H9 (cell line): ENCODE measurements around the gene TNFRSF1B. TPM values are rescaled to one million over a fixed set of nuclear protein-coding genes. Genes with fewer than 3 reads are reported as not detected.
A peak's percentile ranks its signal among the peaks of the same experiment; 100 is the strongest.

Experiments used
- DNase-seq: peaks from one replicate; pipeline ENCODE4 v3.0.0-alpha.2; 2017
- H2AFZ ChIP-seq: one replicate; pipeline ENCODE4 v1.6.1; 2013; ENCODE audit warnings: mild to moderate bottlenecking, low read length, control low read depth, moderate library complexity
- H2AK5ac ChIP-seq: 2 replicates; pipeline ENCODE4 v1.6.1; 2013; ENCODE audit warnings: low read length, control low read depth, mixed read lengths; ENCODE audit not compliant: insufficient read length
- H2BK120ac ChIP-seq: one replicate; pipeline ENCODE4 v1.6.1; 2013; ENCODE audit warnings: low read depth, mild to moderate bottlenecking, low read length, control low read depth, inconsistent platforms; ENCODE audit not compliant: poor library complexity, severe bottlenecking
- H2BK12ac ChIP-seq: 2 replicates; pipeline ENCODE4 v1.6.1; 2013; ENCODE audit warnings: low read length, control low read depth, mixed read lengths, low read depth; ENCODE audit not compliant: insufficient read length
- H2BK15ac ChIP-seq: 2 replicates; pipeline ENCODE4 v1.6.1; 2013; ENCODE audit warnings: low read depth, low read length, control low read depth
- H2BK20ac ChIP-seq: one replicate; pipeline ENCODE4 v1.6.1; 2013; ENCODE audit warnings: low read depth, mild to moderate bottlenecking, low read length, control low read depth, inconsistent platforms; ENCODE audit not compliant: poor library complexity, severe bottlenecking
- H2BK5ac ChIP-seq: 2 replicates; pipeline ENCODE4 v1.6.1; 2013; ENCODE audit warnings: low read length, control low read depth, mixed read lengths; ENCODE audit not compliant: insufficient read length
- H3K14ac ChIP-seq: 2 replicates; pipeline ENCODE4 v1.6.1; 2013; ENCODE audit warnings: low read length, control low read depth; ENCODE audit not compliant: insufficient read depth
- H3K18ac ChIP-seq: 2 replicates; pipeline ENCODE4 v1.6.1; 2013; ENCODE audit warnings: low read depth, mild to moderate bottlenecking, mixed read lengths, low read length, control low read depth; ENCODE audit not compliant: insufficient read length
- H3K23ac ChIP-seq: 2 replicates; pipeline ENCODE4 v1.6.1; 2013; ENCODE audit warnings: low read length, control low read depth, mixed read lengths, low read depth; ENCODE audit not compliant: insufficient read length
- H3K23me2 ChIP-seq: 2 replicates; pipeline ENCODE4 v1.6.1; 2013; ENCODE audit warnings: low read depth, mild to moderate bottlenecking, mixed read lengths, low read length, control low read depth; ENCODE audit not compliant: insufficient read length, poor library complexity, severe bottlenecking
- H3K27ac ChIP-seq: 2 replicates; pipeline ENCODE4 v1.5.1; 2013; ENCODE audit warnings: low read length, control low read depth, mixed read lengths, low read depth; ENCODE audit not compliant: insufficient read length
- H3K27me3 ChIP-seq: 2 replicates; pipeline ENCODE4 v1.6.1; 2013; ENCODE audit warnings: low read length, control low read depth, inconsistent platforms; ENCODE audit not compliant: insufficient read depth
- H3K4ac ChIP-seq: 2 replicates; pipeline ENCODE4 v1.6.1; 2013; ENCODE audit warnings: low read depth, mild to moderate bottlenecking, control low read depth, inconsistent platforms, low read length, moderate library complexity
- H3K4me1 ChIP-seq: 2 replicates; pipeline ENCODE4 v1.6.1; 2013; ENCODE audit warnings: low read length, control low read depth, inconsistent platforms; ENCODE audit not compliant: insufficient read depth
- H3K4me2 ChIP-seq: 2 replicates; pipeline ENCODE4 v1.6.1; 2013; ENCODE audit warnings: low read length, control low read depth, mixed read lengths; ENCODE audit not compliant: insufficient read length, insufficient read depth
- H3K56ac ChIP-seq: 2 replicates; pipeline ENCODE4 v1.6.1; 2013; ENCODE audit warnings: low read depth, mild to moderate bottlenecking, mixed read lengths, low read length, control low read depth; ENCODE audit not compliant: insufficient read length
- H3K79me1 ChIP-seq: 2 replicates; pipeline ENCODE4 v1.6.1; 2013; ENCODE audit warnings: low read depth, mild to moderate bottlenecking, moderate library complexity, low read length, control low read depth, inconsistent platforms; ENCODE audit not compliant: insufficient read depth, poor library complexity, severe bottlenecking
- H3K79me2 ChIP-seq: 2 replicates; pipeline ENCODE4 v1.6.1; 2013; ENCODE audit warnings: low read length, control low read depth, inconsistent platforms; ENCODE audit not compliant: insufficient read depth
- H3K9ac ChIP-seq: 2 replicates; pipeline ENCODE4 v1.6.1; 2013; ENCODE audit warnings: low read length, control low read depth, mixed read lengths; ENCODE audit not compliant: insufficient read length; ENCODE audit errors: extremely low read depth
- H3K9me3 ChIP-seq: one replicate; pipeline ENCODE4 v1.6.1; 2013; ENCODE audit warnings: low read depth, low read length, inconsistent platforms; ENCODE audit not compliant: control insufficient read depth
- H3T11ph ChIP-seq: one replicate; pipeline ENCODE4 v1.6.1; 2013; ENCODE audit warnings: mild to moderate bottlenecking, low read length, control low read depth, inconsistent platforms
- H4K20me1 ChIP-seq: one replicate; pipeline ENCODE4 v1.6.1; 2013; ENCODE audit not compliant: control insufficient read depth, insufficient read length, insufficient read depth
- H4K5ac ChIP-seq: 2 replicates; pipeline ENCODE4 v1.6.1; 2013; ENCODE audit warnings: low read depth, mild to moderate bottlenecking, mixed read lengths, low read length, control low read depth; ENCODE audit not compliant: insufficient read length
- H4K8ac ChIP-seq: replicated peaks from 2 replicates; pipeline ENCODE4 v1.6.1; 2013; ENCODE audit warnings: low read length, control low read depth, mixed read lengths, low read depth; ENCODE audit not compliant: insufficient read length
- H4K91ac ChIP-seq: 2 replicates; pipeline ENCODE4 v1.6.1; 2013; ENCODE audit warnings: low read depth, mild to moderate bottlenecking, moderate library complexity, mixed read lengths, low read length, control low read depth; ENCODE audit not compliant: insufficient read length
- H3K27ac Mint-ChIP-seq, 3 experiments: 2 replicates in 2 of 3; 3 replicates in 1 of 3; pipeline ENCODE4 v1.8.0; 2020 to 2021; ENCODE audit warnings: mixed read lengths in 3 of 3, mild to moderate bottlenecking in 1 of 3, moderate library complexity in 1 of 3
- H3K27me3 Mint-ChIP-seq: 2 replicates; pipeline ENCODE4 v1.8.0; 2021; ENCODE audit warnings: low read depth, mild to moderate bottlenecking, moderate library complexity, mixed read lengths
- H3K36me3 Mint-ChIP-seq, 3 experiments: 2 replicates in 2 of 3; 3 replicates in 1 of 3; pipeline ENCODE4 v1.8.0; 2020 to 2021; ENCODE audit warnings: low read depth in 3 of 3, mixed read lengths in 3 of 3; ENCODE audit not compliant: insufficient read depth in 1 of 3
- H3K4me1 Mint-ChIP-seq, 2 experiments: 2 replicates each; pipeline ENCODE4 v1.8.0; 2020; ENCODE audit warnings: mixed read lengths in 2 of 2
- H3K4me3 Mint-ChIP-seq, 2 experiments: 2 replicates in 1 of 2; 3 replicates in 1 of 2; pipeline ENCODE4 v1.8.0; 2020 to 2021; ENCODE audit warnings: mild to moderate bottlenecking in 2 of 2, mixed read lengths in 2 of 2, moderate library complexity in 1 of 2
- H3K9me3 Mint-ChIP-seq, 2 experiments: 2 replicates in 1 of 2; 3 replicates in 1 of 2; pipeline ENCODE4 v1.8.0; 2020; ENCODE audit warnings: mild to moderate bottlenecking in 2 of 2, mixed read lengths in 2 of 2, moderate library complexity in 1 of 2
- WGBS: extraction: QIAGEN DNeasy Blood & Tissue Kit; methylation state at CpG from one replicate; pipeline ENCODE4 v1.1.7; 2013; ENCODE audit warnings: missing lambda C conversion rate, low lambda C conversion rate, mixed read lengths; ENCODE audit not compliant: insufficient read length; ENCODE audit errors: extremely low coverage; 5-methylcytosine and 5-hydroxymethylcytosine counted together
- total RNA-seq: library from RNA; stranded (reverse); gene quantifications from 2 replicates; pipeline ENCODE4 v1.2.1, GENCODE V29; 2021
- TF ChIP-seq, protein P1 (sequence below): fragments of 200-600 bp; sonication (generic); conservative IDR thresholded peaks from 3 replicates; pipeline ENCODE4 v1.8.0; 2021; ENCODE audit warnings: antibody characterized with exemption, mild to moderate bottlenecking

Gene TNFRSF1B
- total RNA-seq, 1 experiment from 2014 or later = 0.57 TPM

DNA sequence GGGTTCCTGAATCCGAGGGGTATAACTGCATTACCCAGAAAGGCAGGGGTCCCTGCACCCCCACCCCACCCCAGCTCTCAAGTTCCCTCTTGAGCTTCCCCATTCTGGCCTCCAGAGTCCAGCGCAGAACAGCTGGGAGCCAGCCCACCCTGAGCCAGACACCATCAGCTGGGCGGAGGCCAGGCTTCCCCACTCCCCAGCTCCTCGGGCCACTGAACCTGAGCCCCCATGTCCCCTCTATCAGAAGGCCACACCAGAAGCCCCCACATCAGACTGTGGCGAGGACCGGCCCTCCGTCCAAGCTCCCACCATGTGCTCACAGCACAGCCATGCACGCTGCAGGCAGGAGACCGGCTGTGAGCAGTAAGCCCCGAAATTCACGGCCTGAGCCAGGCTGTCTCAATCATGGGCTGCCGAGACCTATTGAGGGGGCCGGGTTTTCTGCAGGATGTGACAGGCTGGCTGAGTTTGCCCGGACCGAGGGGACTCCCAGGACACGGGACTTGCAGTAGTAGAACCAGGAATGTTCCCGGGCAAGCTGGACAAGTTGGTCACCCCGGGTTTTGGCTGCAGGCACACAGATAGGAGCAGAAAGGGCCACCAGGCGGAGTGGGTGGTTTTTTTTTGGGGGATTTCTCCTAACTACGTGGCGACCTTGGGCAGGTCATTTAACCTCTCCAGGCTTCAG, 25.5 kb upstream of the TNFRSF1B start:
- Mint-ChIP-seq H3K4me3 (no peak overlapping the region), H3K27ac (peak overlapping the region in 1 of 3 experiments; percentile 48; a peak in 1 of 7 replicates)
- no peak overlapping the region for H3K27ac ChIP-seq

More for the DNA sequence above, 25.5 kb upstream of the TNFRSF1B start:
- Histone ChIP-seq H3K4ac (no peak overlapping the region), H3K79me1 (no peaks in the 10 kb centered on the region), H3K14ac (no peak overlapping the region), H4K20me1 (no peaks in the 10 kb centered on the region), H3K18ac (no peak overlapping the region), H2BK5ac (no peak overlapping the region), H3K23me2 (no peaks in the 10 kb centered on the region), H2BK20ac (no peak overlapping the region), H2AFZ (no peak overlapping the region), H3K56ac (no peak overlapping the region), H3K27me3 (no peaks in the 10 kb centered on the region), H3K23ac (no peak overlapping the region), H3K79me2 (no peaks in the 10 kb centered on the region), H2BK12ac (no peak overlapping the region), H4K91ac (no peak overlapping the region), H3K9me3 (no peaks in the 10 kb centered on the region), H3K4me2 (no peak overlapping the region), H4K5ac (no peak overlapping the region), H2BK120ac (no peak overlapping the region), H3T11ph (no peak overlapping the region), H2BK15ac (no peak overlapping the region), H4K8ac (no peak overlapping the region), H3K4me1 (no peaks in the 10 kb centered on the region), H2AK5ac (no peak overlapping the region), H3K9ac (no peak overlapping the region)
- Mint-ChIP-seq H3K27me3 (no peaks in the 10 kb centered on the region), H3K9me3 (no peaks in the 10 kb centered on the region), H3K36me3 (no peaks in the 10 kb centered on the region; a peak in 1 of 7 replicates), H3K4me1 (peaks cover 0 to 14% of the 10 kb centered on the region in 2 experiments; a peak in 2 of 4 replicates)
- TF ChIP-seq, protein P1, sequence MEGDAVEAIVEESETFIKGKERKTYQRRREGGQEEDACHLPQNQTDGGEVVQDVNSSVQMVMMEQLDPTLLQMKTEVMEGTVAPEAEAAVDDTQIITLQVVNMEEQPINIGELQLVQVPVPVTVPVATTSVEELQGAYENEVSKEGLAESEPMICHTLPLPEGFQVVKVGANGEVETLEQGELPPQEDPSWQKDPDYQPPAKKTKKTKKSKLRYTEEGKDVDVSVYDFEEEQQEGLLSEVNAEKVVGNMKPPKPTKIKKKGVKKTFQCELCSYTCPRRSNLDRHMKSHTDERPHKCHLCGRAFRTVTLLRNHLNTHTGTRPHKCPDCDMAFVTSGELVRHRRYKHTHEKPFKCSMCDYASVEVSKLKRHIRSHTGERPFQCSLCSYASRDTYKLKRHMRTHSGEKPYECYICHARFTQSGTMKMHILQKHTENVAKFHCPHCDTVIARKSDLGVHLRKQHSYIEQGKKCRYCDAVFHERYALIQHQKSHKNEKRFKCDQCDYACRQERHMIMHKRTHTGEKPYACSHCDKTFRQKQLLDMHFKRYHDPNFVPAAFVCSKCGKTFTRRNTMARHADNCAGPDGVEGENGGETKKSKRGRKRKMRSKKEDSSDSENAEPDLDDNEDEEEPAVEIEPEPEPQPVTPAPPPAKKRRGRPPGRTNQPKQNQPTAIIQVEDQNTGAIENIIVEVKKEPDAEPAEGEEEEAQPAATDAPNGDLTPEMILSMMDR = no peak
- DNase-seq = no peak
- no CpG with 5 or more reads among the region's 21 CpGs for WGBS
